Fibroblast of the aortic adventitia (primary cell): ENCODE measurements around the gene CLSTN2. TPM values are rescaled to one million over a fixed set of nuclear protein-coding genes. Genes with fewer than 3 reads are reported as not detected.

Experiments used
- DNase-seq: peaks from one replicate; pipeline ENCODE4 v3.0.0-alpha.2; 2010; ENCODE audit warnings: low read depth
- H3K4me3 ChIP-seq: 2 replicates; pipeline ENCODE4 v1.5.1; 2011; ENCODE audit warnings: low read depth, mild to moderate bottlenecking, control low read depth, low read length, moderate library complexity
- CTCF ChIP-seq: IDR thresholded peaks from 2 replicates; pipeline ENCODE4 v1.5.1; 2011; ENCODE audit warnings: mild to moderate bottlenecking, low read length, control low read depth, inconsistent platforms; ENCODE audit not compliant: insufficient read depth
- total RNA-seq: library from RNA; depleted of rRNA; stranded (reverse); fragments of >200 nt; gene quantifications from 2 replicates; pipeline ENCODE4 v1.2.3, GENCODE V29; 2012; ENCODE audit warnings: low replicate concordance

CLSTN2 gene
- total RNA-seq, 1 donor: 3.2 TPM

GRCh38 chr3:140341817-140342403 lies 406.9 kb downstream of the CLSTN2 start:
- no peak for DNase-seq
- TF ChIP-seq CTCF: no peak
- H3K4me3 ChIP-seq: no peak overlapping the region

- no peak for DNase-seq
- no peak for TF ChIP-seq CTCF
- H3K4me3 ChIP-seq: no peak overlapping the region
Observed at GRCh38 chr3:140342668-140343067, 407.7 kb downstream of the CLSTN2 start.

GRCh38 chr3:140343211-140344081 lies 408.5 kb downstream of the CLSTN2 start:
- H3K4me3 ChIP-seq: no peak overlapping the region
- no peak for DNase-seq
- TF ChIP-seq CTCF: no peak

GRCh38 chr3:140344082-140344454 lies 409.1 kb downstream of the CLSTN2 start:
- no peak for TF ChIP-seq CTCF
- no peak overlapping the region for H3K4me3 ChIP-seq
- DNase-seq: no peak

- DNase-seq: no peak
Observed at GRCh38 chr3:140344601-140345205, 409.7 kb downstream of the CLSTN2 start.

GRCh38 chr3:140347151-140347550 lies 412.2 kb downstream of the CLSTN2 start:
- no peak for TF ChIP-seq CTCF
- H3K4me3 ChIP-seq: no peak overlapping the region
- DNase-seq: no peak

More at GRCh38 chr3:140344601-140345205, 409.7 kb downstream of the CLSTN2 start:
- no peak for TF ChIP-seq CTCF
- no peak overlapping the region for H3K4me3 ChIP-seq
